NCI-H446 (cell line): ENCODE data around the gene DRAM1.
"Not testable (repeated sequence)": the region's sequence is repeated elsewhere in the genome, so short reads cannot be mapped to it uniquely, and the experiment has no call there.

Source experiments
- DNase-seq, 2 experiments: peaks; one replicate each; lab custom pipeline; 2025; lab: John Stamatoyannopoulos, UW

DRAM1 gene, protein sequence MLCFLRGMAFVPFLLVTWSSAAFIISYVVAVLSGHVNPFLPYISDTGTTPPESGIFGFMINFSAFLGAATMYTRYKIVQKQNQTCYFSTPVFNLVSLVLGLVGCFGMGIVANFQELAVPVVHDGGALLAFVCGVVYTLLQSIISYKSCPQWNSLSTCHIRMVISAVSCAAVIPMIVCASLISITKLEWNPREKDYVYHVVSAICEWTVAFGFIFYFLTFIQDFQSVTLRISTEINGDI

GRCh38 chr12:101876861-101877805, at the start of gene DRAM1:
Gene DRAM1, plus strand, starts transcription at chr12:101877580. Its CDS starts 210 bp downstream, at chr12:101877790.
- peak in 1 of 2 experiments; percentile 65 for DNase-seq

DNA sequence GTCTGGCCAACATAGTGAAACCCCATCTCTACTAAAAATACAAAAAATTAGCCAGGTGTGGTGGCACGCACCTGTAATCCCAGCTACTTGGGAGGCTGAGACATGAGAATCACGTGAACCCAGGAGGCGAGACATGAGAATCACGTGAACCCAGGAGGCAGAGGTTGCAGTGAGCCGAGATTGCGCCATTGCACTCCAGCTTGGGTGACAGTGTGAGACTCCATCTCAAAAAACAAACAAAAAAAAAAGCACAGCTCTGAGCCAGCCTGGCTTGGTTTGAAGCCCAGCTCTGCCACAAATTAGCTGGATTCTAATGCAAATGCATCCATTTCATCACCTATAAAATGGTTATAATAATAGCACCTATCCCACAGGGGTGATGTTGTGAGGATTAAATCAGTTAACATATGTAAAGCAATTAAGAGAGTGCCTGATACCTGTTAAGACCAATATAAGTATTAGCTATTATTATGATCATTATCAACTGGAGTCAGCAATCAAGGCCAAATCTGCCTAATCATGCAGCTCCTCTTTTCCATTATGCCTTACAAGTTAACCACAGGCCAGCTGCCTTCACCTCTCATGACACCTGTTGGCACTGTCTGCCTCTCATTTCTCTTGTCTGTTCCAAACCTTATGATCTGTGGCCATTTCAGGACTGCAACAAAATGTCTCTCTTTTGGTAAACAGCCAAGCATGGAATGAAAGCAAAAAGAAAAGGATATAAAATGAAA, 48.8 kb upstream of the DRAM1 start:
- DNase-seq = peak in 1 of 2 experiments; percentile 3

GRCh38 chr12:101829639-101830366, 47.6 kb upstream of the DRAM1 start:
- no peak for DNase-seq

DNA sequence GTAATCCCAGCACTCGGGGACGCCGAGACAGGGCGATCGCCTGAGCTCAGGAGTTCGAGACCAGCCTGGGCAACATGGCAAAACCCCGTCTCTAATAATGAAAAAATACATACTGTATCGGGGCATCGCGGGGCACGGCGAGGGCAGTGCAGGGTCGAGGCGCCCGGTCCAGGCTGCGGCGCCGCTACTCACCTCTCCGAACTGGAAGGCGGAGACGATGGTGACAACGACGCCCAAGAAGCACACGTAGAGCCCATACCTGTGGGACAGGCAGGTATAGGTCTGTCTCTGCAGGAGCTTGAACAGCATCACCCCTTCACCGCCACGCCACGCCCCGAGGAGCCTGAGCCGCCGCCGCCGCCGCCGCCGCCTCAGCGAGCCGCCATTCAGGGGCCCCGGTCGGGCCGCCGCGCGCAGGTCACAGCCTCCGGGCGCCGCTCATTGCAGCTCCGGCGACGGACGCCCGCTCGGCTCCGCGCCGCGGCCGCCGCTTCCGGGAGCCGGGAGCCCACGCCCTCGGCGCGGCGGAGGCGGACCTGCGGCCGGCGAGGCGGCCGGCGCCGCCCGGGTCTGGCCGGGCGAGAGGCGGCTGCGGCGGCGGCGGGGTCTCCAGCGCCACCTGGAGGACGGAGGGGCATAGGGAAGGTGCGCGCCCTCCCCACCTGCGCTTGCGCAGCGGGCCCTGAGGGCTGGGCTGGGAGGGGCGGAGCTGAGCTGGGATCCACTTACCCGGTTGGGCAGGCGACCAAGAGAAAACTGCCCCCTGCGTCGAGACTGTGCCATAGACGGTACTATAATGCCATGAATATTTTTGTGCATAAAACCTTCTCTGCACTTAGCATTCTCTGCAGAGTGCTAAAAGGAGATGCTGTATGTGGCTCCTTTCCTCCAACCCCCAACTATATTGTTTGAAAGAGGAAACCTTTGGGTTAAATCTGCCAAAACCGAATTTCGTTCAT, 46.7 kb upstream of the DRAM1 start, which contains the start of gene GNPTAB:
Gene GNPTAB (minus strand): TSS at position 593 of the 959 bp plus-strand sequence. CDS start 284 bp downstream, at position 309.
- peak; percentile 70 to 92 for DNase-seq

GRCh38 chr12:101832030-101832429, 45.4 kb upstream of the DRAM1 start:
- DNase-seq = no peak

GRCh38 chr12:101838628-101839323, 38.6 kb upstream of the DRAM1 start:
- DNase-seq = no peak

DNA sequence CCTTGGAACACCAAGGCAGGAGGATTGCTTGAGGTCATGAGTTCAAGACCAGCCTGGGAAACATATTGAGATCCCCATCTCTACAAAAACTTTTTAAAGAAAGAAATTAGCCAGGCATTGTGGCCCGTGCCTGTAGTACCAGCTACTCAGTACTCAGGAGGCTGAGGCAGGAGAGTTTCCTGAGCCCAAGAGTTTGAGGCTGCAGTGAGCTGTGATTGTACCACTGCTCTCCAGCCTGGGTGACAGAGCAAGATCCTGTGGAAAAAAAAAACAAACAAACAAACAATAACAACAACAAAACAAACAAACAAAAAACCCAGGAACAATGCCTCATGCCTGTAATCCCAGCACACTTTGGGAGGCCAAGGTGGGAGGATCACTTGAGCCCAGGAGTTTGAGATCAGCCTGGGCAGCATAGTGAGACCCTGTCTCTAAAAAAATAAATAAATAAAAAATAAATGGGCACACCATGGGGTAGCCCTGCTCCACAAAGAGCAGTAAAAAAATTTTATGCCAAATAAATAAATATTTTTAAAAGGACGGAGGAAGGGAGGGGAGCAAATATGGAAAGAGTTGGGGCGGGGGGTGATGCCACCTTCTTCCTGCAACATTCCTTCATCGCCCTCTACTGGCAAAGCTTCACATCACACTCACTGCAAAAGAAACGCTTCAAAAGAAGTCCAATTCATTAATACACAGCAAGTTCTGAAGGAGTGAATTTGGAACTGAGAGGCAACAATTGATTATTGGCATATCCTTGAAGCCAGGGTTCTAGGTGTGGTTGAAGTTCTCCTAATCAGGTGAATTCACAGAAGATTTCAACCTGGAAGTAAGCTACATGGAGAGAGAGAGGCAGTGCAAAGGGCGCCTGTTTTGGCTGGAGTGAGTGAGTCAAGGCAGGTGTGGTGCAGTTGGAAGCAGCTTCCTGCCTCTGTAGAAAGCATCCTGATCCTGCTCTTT, 37.8 kb upstream of the DRAM1 start:
- DNase-seq = peak; percentile 17 to 43

GRCh38 chr12:101841069-101841468, 36.3 kb upstream of the DRAM1 start:
- DNase-seq = no peak

GRCh38 chr12:101845137-101845711, 32.2 kb upstream of the DRAM1 start:
- no peak for DNase-seq

- no peak for DNase-seq
Measured at GRCh38 chr12:101847325-101847724, 30.1 kb upstream of the DRAM1 start.

- no peak for DNase-seq
Measured at GRCh38 chr12:101850199-101850598, 27.2 kb upstream of the DRAM1 start.

DNA sequence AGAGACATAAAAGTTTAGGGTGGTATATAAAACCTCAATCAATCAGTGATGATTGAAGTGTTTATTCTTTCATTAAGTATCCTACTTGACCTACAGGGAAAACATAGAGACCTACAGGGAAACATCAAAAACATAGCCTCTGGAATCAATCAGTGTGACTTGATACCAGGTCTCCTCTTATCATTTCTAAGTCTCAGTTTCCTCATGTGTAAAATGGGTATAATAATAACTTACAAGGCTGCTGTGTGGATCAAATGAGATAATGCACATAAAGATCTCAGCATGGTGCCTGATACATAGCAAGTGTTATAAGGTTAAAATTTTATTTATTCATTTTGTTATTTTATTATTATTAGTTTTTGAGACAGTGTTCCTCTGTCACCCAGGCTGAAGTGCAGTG, 24.4 kb upstream of the DRAM1 start:
- no peak for DNase-seq

GRCh38 chr12:101854747-101855146, 22.6 kb upstream of the DRAM1 start:
- DNase-seq = no peak

DNA sequence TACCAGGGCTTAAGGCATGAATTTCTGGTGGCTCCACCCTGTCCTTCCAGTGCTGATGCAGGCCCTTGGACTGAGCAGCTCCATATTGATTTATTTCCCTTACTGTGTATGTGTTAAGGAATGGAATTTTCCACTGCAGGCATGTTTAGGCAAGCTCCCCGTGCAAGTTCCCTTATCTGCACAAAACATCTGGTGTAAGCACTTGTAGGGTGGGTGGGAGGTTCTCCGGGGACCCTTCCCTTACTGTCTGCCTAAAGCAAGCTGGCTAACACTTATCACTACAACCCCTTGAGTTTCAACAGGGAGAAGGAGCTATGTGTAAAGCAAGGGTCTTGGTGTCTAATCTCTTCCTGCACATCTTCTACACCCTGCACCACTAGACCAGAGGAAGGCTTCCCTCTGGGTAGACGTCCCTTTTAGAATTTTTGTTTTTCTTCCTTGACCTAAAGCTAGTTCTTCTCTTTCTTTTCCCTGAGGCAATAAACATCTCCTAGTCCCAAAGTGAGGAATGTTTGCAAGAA, 22.0 kb upstream of the DRAM1 start:
- no peak for DNase-seq

DNA sequence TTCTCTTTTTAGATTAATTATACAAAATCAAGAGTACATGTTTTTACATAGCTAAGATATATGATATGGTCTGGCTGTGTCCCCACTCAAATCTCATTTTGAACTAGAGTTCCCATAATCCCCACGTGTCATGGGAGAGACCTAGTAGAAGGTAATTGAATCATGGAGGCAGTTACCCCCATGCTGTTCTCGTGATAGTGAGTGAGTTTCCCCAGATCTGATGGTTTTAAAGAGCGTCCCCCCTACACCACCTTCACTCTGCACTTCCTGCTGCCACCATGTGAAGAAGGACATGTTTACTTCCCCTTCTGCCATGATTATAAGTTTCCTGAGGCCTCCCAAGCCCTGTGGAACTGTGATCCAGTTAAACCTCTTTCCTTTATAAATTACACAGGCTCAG, 21.4 kb upstream of the DRAM1 start:
- no peak for DNase-seq

DNA sequence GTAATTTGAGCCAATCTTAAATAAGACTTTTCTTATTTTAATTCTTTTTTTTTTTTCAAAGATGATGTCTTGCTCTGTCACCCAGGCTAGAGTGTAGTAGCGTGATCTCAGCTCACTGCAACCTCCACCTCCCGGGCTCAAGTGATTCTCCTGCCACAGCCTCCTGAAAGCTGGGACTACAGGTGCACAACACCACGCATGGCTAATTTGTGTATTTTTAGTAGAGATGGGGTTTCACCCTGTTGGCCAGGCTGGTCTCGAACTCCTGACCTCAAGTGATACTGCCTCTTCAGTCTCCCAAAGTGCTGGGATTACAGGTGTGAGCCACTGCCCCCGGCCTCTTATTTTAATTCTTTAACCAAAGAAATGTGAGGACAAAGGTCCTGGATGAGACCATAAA, 20.8 kb upstream of the DRAM1 start:
- not testable (repeated sequence) for DNase-seq

GRCh38 chr12:101857043-101857558, 20.3 kb upstream of the DRAM1 start:
- DNase-seq = no peak

GRCh38 chr12:101858361-101858760, 19.0 kb upstream of the DRAM1 start:
- DNase-seq = no peak
